HG02970 (cell line): ENCODE data around the gene ZNF391.
"Not testable (repeated sequence)": the region's sequence is repeated elsewhere in the genome, so short reads cannot be mapped to it uniquely, and the experiment has no call there.

Experiments used
- ATAC-seq: cut with Tn5 transposase; IDR thresholded peaks from one replicate; pipeline ENCODE4 v1.9.1; 2021; ENCODE audit warnings: mild to moderate bottlenecking, moderate library complexity, moderate number of reproducible peaks; ENCODE audit not compliant: unreplicated experiment, low FRiP score

ZNF391 gene

DNA sequence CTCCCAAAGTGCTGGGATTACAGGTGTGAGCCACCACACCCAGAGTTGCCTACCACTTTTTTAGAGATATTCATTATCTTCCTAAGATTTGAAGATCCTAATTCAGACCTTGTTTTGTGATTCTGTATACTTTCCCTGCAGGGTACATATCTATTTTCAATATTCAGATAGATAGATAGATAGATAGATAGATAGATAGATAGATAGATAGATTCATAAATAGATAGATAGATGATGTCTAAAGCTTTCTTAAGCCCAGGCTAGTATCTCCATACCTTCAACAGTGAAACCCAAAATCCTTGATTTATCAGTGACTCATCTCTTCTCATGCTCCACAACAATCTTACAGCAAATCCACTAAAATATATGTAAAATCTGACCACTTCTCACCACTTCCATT is 30.8 kb downstream of the ZNF391 start:
- no peak for ATAC-seq

GRCh38 chr6:27422651-27423332 is 34.2 kb downstream of the ZNF391 start:
- ATAC-seq: no peak

DNA sequence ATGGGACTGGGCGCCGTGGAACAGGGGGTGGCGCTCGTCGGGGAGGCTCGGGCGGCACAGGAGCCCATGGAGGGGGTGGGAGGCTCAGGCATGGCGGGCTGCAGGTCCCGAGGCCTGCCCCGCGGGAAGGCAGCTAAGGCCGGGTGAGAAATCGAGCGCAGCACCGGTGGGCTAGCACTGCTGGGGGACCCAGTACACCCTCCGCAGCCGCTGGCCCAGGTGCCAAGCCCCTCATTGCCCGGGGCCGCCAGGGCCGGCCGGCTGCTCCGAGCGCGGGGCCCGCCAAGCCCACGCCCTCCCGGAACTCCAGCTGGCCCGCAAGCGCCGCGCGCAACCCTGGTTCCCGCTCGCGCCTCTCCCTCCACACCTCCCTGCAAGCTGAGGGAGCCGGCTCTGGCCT is 36.3 kb downstream of the ZNF391 start:
- ATAC-seq: not testable (repeated sequence)

DNA sequence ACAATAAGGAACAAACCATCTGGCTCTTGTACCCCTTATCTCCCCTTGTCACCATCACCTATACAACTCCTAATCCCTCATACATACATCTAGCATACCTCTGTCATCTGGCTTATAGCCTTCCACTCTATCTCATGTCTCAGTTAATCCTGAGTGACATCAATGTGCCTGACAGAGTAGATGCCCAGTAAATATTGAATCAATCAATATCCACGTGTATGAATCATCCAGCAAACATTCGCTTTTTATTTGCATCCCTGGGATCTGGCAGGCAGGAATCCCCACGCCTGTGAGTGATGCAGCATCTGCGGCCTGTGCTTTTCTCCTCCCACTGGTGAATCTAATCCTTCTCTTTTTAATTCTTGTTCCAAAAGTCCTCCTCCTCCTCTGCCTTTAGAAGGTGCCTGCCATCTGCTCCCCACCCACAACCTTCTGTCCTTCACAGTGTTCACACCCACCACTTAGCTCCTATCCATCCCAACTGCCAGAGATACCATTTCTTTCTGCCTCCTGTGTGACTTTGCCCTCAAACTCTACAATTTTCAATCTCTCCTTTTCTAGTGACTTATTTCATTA is 37.6 kb downstream of the ZNF391 start:
- ATAC-seq: no peak

DNA sequence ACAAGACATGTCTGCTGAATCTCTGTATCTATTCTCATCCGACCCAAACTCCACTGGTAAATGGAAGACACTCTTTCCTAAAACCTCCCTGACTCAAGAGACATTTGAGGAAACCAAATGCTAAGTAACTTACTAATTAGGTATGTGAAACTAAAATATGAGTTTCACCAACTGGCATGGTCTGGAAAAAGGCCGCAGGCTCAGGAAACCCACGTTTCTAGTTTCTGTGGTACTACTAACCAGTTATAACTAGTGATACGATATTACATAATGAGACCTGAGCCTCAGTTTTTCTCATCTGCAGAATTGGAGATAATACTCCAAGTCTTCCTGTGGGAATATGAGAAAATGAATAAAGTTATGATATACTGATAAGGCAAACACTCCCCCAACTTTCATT is 39.9 kb downstream of the ZNF391 start:
- ATAC-seq: no peak

DNA sequence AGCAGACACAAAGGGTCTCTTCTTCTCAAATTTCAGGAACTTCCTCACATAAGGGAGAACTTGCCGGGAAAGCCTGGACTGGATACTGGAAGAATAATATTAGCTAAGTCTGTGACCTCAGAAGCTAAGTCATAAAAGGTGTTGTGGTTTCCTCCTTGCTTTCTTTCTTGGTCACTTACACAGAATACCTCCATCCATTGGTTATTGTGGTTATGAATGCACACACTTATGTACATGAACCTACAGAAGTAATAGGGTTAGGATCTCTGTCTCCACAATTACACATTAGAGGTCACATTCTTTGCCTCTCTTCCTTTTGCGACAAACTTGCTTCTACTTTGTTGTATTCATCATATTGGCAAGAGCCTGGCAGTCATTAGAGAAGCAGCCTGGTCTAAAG is 40.4 kb downstream of the ZNF391 start:
- ATAC-seq: no peak

DNA sequence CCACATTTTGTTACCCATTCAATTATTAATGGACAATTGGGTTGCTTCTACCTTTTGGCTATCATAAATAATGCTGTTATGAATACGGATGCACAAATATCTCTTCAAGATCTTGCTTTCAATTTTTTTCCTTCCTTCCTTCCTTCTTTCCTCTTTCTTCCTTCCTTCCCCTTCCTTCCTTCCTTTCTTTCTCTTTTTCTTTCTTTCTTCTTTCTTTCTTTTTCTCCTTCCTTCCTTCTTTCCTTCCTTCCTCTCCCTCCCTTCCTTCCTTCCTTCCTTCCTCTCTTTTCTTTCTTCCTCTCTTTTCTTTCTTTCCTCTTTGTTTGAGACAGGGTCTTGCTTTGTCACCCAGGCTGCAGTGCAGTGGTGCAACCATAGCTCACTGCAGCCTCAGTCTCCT is 45.2 kb downstream of the ZNF391 start:
- no peak for ATAC-seq

DNA sequence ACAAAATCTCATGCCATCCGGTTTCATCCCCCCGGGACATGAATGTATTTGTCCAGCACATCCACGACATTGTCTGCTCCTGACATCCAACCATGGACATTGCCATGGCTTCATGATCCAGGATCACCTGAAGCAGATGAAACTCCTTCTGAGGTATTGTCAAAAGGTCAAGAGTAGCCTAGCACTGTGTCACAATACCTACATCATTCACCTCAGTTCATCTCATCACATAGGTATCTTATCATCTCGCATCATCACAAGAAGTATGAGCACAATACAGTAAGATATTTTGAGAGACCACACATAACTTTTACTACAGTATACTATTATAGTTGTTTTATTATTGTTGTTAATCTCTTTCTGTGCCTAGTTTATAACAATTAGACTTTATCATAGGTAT is 50.8 kb downstream of the ZNF391 start:
- no peak for ATAC-seq

GRCh38 chr6:27441001-27441400 is 52.4 kb downstream of the ZNF391 start:
- no peak for ATAC-seq

DNA sequence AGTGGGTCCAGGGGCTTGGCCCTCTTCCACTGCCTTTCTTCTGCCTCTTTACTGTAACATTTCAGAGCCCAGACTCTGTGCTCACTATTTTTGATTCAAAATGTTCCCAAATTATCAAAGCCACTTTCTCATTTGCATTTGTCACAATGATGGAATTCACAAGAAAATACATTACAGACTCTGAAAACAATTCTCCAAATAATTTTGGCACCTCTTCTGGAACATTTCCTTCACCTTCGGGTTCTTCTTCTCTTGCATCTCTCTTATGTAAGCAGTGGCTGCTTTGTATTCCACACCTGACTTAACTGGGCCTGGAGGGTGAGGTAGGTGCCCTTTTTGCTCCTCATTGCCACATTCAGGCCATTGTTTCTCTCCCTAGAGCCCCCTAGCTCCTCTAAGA is 54.4 kb downstream of the ZNF391 start:
- ATAC-seq: no peak

DNA sequence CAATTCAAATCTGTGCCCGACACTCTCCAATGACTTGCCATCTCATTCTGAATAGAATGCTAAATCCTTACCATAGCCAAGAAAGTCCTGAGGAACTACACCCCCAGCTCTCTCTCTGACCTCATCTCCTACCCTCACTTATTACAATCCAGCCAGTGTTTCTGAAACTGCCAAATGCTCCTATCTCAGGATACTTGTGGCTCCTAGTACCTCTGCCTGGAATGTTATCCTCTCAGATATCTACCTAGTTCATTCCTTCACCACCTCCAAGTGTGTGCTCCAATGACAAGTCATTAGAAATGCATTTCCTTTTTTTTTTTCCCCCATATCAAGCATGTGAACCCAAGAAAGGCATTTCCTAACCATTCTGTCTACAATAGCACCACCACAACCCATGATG is 59.9 kb downstream of the ZNF391 start:
- ATAC-seq: no peak

- no peak for ATAC-seq
Observed at GRCh38 chr6:27451660-27452390, 63.3 kb downstream of the ZNF391 start.

DNA sequence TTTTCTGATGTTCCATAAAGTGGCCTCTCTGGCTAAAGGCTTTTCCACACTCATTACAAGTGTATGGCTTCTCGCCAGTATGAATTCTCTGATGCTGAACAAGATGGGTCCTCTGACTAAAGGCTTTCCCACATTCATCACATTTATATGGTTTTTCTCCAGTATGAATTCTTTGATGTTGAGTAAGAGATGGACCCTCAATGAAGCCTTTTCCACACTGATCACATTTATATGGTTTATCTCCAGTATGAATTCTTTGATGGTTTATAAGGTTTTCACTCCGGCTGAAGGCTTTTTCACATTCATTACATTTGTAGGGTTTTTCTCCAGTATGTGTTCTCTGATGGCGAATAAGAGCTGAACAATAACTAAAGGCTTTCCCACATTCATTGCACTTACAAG is 63.9 kb downstream of the ZNF391 start:
- ATAC-seq: no peak
